ENCODE results near the gene PRICKLE3.
"Not testable (repeated sequence)": the region's sequence is repeated elsewhere in the genome, so short reads cannot be mapped to it uniquely, and the experiment has no call there.

The PRICKLE3 gene

DNA sequence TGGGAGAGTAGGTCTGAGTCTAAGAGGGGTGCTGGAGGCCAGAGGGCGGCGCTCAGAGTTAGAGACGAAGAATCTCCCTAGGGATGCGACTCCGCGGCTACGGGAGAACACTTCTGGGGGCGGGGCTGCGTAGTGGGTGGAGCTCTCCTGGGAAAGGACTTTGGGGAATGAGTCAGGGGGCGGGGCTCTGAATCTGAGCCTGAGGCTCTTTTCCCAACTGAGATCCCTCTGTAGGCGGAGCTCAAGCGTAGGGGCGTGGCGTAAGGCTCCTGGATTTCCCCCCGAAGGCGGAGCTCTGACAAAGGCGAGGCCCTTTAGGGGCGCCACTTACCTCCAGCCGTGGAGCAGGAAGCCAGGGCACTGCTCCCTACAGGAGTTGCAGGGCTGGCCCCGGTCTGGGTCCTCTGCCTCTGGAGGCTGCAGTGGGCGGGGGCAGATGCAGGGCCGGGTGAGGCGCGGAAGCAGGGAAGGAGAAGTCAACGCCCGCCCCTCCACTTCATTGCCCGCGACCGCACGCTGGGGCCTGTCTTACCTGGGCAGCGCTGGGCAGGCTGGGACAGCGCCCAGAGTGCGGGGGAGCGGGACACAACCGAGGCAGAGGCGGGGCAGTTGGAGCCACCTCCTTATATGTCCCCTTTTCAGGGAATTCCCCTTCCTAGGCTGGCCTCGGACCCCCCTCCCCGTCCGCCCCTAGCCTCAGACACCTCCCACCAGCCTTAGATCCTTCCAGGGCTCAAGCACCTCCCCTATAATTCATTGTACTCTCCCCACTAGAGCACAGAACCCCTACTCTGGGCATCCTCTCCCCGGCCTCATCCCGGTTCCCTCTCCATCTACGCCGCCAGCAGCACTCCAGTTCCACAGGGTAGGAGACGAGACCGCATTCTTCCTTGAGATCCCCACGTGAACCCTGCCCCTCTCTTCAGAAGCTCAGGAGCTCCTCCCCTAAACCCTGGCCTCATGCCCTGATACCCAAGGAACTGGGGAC is 1.6 kb downstream of the PRICKLE3 start:
- peak in 30 of 56 donors; percentile 6 to 76 (median 20) for DNase-seq

- no peak for DNase-seq
Measured at GRCh38 chrX:49183701-49184281, 2.4 kb downstream of the PRICKLE3 start.

DNA sequence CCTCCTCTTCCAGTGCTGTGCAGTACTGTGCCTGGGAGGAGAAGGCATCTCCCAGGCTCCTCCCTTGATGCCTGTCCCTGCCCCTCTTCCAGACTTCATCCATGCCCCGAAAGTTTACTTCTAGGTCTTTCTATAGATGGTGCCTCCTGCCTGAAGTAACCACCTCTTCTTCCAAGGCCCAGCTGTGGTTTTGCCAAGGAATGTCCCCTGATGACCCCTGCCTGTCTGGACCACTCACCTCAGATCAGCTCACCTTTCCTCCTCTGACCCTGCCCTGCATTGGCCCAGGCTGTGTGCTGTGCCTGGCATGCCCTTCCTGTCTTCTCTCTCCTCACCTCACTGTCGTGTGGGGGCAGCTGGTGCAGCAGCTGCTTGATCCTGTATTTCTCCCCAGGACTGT is 6.8 kb downstream of the PRICKLE3 start:
- DNase-seq, result no peak

GRCh38 chrX:49178537-49178936 is 7.6 kb downstream of the PRICKLE3 start:
- DNase-seq, result no peak

GRCh38 chrX:49177873-49178480 is 8.2 kb downstream of the PRICKLE3 start:
- no peak for DNase-seq

DNA sequence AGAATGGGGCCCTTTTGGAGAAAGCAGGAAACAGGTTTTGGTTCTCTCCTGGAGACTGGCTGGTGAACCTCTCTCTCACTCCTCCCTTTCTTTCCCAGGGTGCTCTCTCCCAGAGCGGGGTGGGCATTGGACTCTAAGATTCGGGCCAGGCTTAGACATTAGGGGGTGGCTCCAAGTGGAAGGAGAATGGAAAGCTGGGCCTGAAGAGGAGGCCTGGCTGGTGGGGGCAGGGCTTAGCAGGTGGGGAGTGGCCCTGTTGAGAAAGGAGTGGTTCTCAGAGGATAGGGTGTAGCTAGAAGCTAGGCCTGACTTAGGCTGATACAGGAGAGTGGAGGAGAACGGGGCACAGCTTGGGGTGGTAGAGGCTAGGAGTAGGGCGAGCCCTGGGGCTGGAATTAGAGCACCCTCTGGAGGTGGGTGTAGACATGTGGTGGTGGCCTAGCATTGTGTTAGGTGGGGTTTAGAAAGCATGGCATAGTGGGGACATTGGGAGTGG is 8.8 kb downstream of the PRICKLE3 start:
- DNase-seq, result peak in 1 of 56 donors; percentile 6

DNA sequence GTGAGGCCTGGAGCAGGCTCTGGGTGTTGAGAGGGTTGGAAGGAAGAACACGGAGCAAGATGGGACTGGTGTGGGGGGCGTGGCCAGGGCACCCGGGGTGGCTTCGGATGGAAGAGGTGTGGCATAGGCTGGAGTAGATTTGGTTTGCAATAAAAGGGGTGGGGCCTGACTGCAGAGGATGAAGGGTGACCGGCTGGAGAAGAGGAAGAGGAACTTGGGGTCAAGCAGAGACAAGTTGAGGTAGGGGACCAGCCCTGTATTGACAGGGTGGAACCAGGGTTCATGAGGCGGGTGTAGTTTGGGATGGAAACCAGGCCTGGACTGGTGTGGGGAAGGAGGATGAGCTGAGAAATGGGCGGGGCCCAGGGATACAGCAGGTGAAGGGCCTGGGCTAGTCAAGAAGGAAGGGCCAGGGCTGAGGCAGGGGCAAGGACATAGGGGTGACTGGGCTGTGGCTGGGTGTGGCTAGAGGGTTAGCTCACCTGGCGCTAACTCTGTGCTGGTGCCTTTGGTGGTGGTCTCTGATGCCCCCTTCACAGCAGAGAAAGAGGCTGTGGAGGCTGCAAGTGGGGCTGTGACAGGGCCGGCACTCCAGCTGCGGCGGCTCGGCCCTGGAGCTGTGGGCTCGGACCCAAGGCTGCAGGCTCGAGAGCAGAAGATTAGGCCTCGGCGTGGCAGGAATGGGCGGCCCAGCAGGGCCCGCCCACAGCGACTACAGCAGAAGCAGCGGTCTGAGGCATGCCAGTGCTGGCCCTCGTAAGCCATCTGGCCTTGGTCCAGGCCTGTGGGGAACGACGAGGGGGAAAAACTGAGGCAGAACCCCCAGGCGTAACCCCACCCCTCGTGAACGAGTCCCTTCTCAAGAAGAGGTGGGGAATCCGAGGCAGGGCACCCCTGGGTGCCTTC is 9.5 kb downstream of the PRICKLE3 start:
- DNase-seq, result no peak

DNA sequence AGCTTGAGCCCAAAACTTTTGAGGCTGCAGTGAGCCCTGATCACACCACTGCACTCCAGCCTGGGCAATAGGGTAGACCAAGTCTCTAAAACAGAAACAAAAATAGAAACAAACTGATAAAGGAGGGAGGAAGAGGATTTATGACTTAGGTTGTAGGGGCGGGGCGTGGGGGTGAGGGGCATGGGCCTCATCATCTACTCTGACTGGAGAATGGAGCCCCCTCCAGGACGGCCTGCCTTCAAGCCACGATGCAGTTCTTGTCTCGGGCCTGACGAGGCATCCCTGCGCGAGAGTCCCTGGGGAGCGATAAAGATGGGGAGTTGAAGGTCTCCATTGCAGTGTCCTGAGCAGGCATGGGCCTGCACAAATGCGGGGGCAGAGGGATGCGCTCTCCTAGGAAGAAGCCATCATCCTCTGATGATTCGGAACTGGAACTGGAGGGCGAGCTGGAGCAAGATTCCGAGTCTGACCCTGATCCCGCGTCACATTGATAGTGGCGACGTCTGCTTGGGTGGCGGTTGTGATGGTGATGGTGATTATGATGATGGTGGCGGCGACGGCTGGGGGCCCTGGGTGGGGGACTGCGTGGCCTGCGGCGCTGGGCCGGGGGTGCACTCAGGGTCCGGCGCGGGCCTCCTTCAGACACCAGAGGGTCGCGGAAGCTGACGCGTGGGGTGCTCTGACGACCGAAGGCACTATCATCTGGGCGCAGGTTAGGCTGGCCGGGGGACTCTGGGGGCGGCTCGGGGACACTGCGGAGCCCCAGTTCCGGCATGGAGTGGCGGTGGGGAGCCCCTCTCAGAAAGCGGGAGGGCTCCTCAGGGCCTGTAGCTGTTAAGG is 10.5 kb downstream of the PRICKLE3 start:
- no peak for DNase-seq

DNA sequence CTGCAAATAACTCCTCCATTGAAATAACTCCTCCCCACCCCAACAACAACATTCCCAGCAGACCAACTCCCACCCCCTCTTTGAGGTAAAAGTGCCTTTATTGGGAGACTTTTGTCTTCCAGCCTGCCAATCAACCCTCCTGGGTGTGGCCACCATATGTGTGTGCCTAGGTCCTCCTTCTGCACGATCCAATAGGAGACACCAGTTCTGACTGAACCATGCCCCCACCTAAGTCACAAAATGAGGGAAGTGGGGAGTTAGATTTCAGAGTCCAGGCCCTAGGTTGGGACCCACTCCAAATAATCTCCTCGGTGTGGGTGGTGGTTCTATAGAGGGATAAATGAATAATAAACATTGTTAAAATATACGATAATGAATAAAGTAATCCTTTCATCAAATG is 11.4 kb downstream of the PRICKLE3 start:
- DNase-seq, result no peak

DNA sequence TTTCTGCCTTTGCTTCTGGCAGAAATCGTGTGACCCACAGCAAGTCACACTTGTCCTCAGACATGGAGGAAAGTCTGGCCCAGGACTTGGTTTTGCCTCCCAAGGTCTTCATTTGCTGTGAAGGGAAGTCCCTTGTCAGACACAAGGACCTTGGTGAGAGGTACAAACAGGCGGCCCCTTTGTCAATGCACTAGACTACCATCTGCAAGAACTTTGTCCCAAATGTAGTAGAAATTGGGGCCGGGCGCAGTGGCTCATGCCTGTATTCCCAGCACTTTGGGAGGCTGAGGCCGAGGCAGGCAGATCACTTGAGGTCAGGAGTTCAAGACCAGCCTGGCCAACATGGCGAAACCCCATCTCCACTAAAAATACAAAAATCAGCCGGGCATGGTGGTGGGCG is 12.6 kb downstream of the PRICKLE3 start:
- DNase-seq, result not testable (repeated sequence)

DNA sequence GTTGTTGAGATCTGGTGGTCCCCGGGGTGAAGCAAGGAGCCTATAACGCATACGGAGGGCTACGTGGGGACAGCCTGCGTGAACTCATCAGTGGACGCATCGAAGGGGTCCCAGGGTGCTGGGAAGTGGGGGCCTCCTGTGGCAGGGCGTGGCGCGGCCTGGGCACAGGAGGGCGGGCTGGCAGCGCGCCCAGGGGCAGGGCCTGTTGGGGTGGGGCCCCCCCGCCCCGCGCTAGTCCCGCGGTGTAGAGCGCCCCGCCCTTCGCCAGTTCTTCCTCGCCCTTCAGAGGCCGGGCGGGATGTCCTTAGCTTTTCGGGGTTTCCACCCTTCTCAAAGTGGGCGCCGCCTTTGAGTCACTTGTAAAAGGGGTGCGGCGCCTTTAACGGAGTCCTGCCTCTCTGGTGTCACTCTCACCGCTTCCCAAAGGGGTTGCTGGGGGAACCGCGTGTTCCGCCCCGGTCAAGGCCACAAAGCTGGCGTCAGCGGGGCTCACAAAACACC is 13.8 kb downstream of the PRICKLE3 start:
- DNase-seq, result peak in 16 of 56 donors; percentile 2 to 47 (median 16)

DNA sequence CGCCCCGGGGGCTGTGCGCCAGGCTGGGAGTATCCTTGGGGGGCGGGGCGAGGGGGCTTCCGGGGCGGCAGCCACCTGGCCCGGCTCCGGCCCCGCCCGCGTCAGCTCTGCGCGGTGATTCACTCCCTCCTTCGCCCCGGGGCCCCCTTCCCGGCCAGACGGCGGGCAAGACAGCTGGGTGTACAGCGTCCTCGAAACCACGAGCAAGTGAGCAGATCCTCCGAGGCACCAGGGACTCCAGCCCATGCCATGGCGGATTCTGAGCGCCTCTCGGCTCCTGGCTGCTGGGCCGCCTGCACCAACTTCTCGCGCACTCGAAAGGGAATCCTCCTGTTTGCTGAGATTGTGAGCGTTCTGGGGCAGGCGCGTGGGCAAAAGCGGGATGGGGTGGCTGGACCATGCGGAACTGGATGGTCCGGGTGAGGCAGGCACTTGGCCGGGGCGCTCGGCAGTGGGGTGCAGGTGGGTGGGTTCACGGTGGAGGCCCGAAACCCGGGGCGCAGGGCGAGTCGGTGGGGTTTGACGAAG is 14.4 kb downstream of the PRICKLE3 start, which contains the start of gene PLP2:
PLP2 (plus strand) TSS at position 147 of the 528 bp plus-strand sequence; CDS start at position 250, 103 bp downstream.
- peak in 4 of 56 donors; percentile 7 to 22 (median 13) for DNase-seq

DNA sequence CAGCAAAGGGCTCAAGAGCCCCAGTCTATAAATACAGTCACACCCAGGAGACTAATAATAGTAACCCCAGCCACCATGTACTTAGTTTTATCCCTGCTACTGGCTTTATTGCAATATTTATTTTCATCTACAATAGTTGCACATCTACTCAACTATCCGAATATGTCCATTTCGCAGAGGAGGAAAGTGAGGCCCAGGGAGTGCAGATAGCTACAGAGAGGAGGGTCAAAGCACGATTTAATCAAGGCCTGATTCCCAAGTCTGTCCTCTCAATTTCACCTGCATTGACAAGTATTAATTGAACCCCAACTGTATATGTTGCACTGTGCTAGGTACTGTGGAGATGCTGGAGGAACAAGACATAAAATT is 18.4 kb downstream of the PRICKLE3 start:
- no peak for DNase-seq

GRCh38 chrX:49166914-49167739 is 19.0 kb downstream of the PRICKLE3 start:
- DNase-seq, result peak in 18 of 56 donors; percentile 2 to 51 (median 12)

- DNase-seq, result peak in 51 of 56 donors; percentile 1 to 82 (median 32)
Measured at GRCh38 chrX:49165901-49166881, 20.0 kb downstream of the PRICKLE3 start.

- DNase-seq, result no peak
Measured at GRCh38 chrX:49164589-49165360, 21.4 kb downstream of the PRICKLE3 start.

Measured in amygdala (tissue), 56 donors.